Liver (tissue), 9 donors: Measurements from ENCODE around the gene TRDMT1. TPM values are rescaled to one million over a fixed set of nuclear protein-coding genes. Genes with fewer than 3 reads are reported as not detected.

Source experiments
- DNase-seq: peaks from one replicate; pipeline ENCODE4 v3.0.0-alpha.2; 2017; ENCODE audit warnings: low spot score
- H3K27ac ChIP-seq, 2 donors: one replicate each; pipeline ENCODE4 v1.7.0; 2013; ENCODE audit warnings: inconsistent platforms in 2 of 2, low read length in 2 of 2, control low read depth in 1 of 2, low read depth in 1 of 2, mild to moderate bottlenecking in 1 of 2
- H3K27me3 ChIP-seq, 4 donors: one replicate each; pipeline versions ENCODE4 v1.6.1 to v1.7.0; 2013; ENCODE audit warnings: low read length in 3 of 4, inconsistent platforms in 1 of 4, mild to moderate bottlenecking in 1 of 4, moderate library complexity in 1 of 4; ENCODE audit not compliant: control insufficient read depth in 4 of 4, insufficient read depth in 4 of 4
- H3K36me3 ChIP-seq, 4 donors: one replicate each; pipeline versions ENCODE4 v1.6.1 to v1.7.0; 2013; ENCODE audit warnings: low read length in 3 of 4, mild to moderate bottlenecking in 3 of 4, low read depth in 1 of 4, moderate library complexity in 1 of 4; ENCODE audit not compliant: control insufficient read depth in 4 of 4, insufficient read depth in 3 of 4
- H3K4me1 ChIP-seq, 4 donors: one replicate each; pipeline versions ENCODE4 v1.6.1 to v1.7.0; 2013; ENCODE audit warnings: low read length in 3 of 4, mild to moderate bottlenecking in 3 of 4, moderate library complexity in 1 of 4; ENCODE audit not compliant: control insufficient read depth in 4 of 4, insufficient read depth in 4 of 4
- H3K4me3 ChIP-seq, 3 donors: one replicate each; pipeline versions ENCODE4 v1.6.1 to v1.7.0; 2013; ENCODE audit warnings: low read length in 3 of 3, control low read depth in 1 of 3, low read depth in 1 of 3, mild to moderate bottlenecking in 1 of 3
- H3K9ac ChIP-seq, 2 donors: one replicate each; pipeline ENCODE4 v1.7.0; 2013; ENCODE audit warnings: low read length in 2 of 2, mild to moderate bottlenecking in 2 of 2, moderate library complexity in 2 of 2, control low read depth in 1 of 2, low read depth in 1 of 2
- H3K9me3 ChIP-seq, 4 donors: one replicate each; pipeline versions ENCODE4 v1.6.1 to v1.7.0; 2013; ENCODE audit warnings: low read length in 3 of 4; ENCODE audit not compliant: control insufficient read depth in 4 of 4
- CTCF ChIP-seq: fragments of 150-350 bp; IDR thresholded peaks from 2 replicates; pipeline ENCODE4 v1.5.1; 2017; ENCODE audit warnings: improper control_type of control experiment, low read depth, low read length; ENCODE audit not compliant: missing input control
- EGR1 ChIP-seq, 2 donors: IDR thresholded peaks; 2 replicates each; pipeline ENCODE4 v1.6.1; 2016 to 2018; ENCODE audit warnings: antibody characterized with exemption in 2 of 2, low read depth in 2 of 2
- FOXA2 ChIP-seq: IDR thresholded peaks from 2 replicates; pipeline ENCODE4 v1.6.1; 2016; ENCODE audit warnings: antibody characterized with exemption
- GABPA ChIP-seq, 2 donors: IDR thresholded peaks in 1 of 2; conservative IDR thresholded peaks in 1 of 2; 2 replicates each; pipeline ENCODE4 v1.6.1; 2016; ENCODE audit warnings: antibody characterized with exemption in 2 of 2, mild to moderate bottlenecking in 1 of 2, moderate library complexity in 1 of 2
- HNF4G ChIP-seq: IDR thresholded peaks from 2 replicates; pipeline ENCODE4 v1.6.1; 2016; ENCODE audit warnings: antibody characterized with exemption
- MAX ChIP-seq: IDR thresholded peaks from 2 replicates; pipeline ENCODE4 v1.6.1; 2016; ENCODE audit warnings: antibody characterized with exemption
- RAD21 ChIP-seq, 2 donors: IDR thresholded peaks; 2 replicates each; pipeline ENCODE4 v1.6.1; 2016; ENCODE audit warnings: antibody characterized with exemption in 2 of 2, mild to moderate bottlenecking in 2 of 2
- REST ChIP-seq: IDR thresholded peaks from 2 replicates; pipeline ENCODE4 v1.6.1; 2016; ENCODE audit warnings: antibody characterized with exemption, mild to moderate bottlenecking
- RXRA ChIP-seq, 2 donors: IDR thresholded peaks; 2 replicates each; pipeline ENCODE4 v1.6.1; 2017 to 2018; ENCODE audit warnings: antibody characterized with exemption in 2 of 2, mild to moderate bottlenecking in 1 of 2
- SP1 ChIP-seq: IDR thresholded peaks from 2 replicates; pipeline ENCODE4 v1.6.1; 2018; ENCODE audit warnings: antibody characterized with exemption, mild to moderate bottlenecking
- TAF1 ChIP-seq: conservative IDR thresholded peaks from 2 replicates; pipeline ENCODE4 v1.6.1; 2016; ENCODE audit warnings: antibody characterized with exemption, mild to moderate bottlenecking
- YY1 ChIP-seq: IDR thresholded peaks from 2 replicates; pipeline ENCODE4 v1.6.1; 2016; ENCODE audit warnings: antibody characterized with exemption, mild to moderate bottlenecking
- ZBTB33 ChIP-seq: IDR thresholded peaks from 2 replicates; pipeline ENCODE4 v1.6.1; 2016; ENCODE audit warnings: antibody characterized with exemption
- WGBS: extraction: QIAGEN DNeasy Blood & Tissue Kit; methylation state at CpG from one replicate; pipeline ENCODE4 v1.1.7; 2013; 5-methylcytosine and 5-hydroxymethylcytosine counted together
- polyA plus RNA-seq, 2 donors: library from polyadenylated mRNA; stranded (reverse) in 1 of 2; unstranded in 1 of 2; fragments of 200-250 nt in 1 of 2; fragments of >200 nt in 1 of 2; fragmentation: Nextera tagmentation in 1 of 2; extraction: Ambion mirVana in 1 of 2; gene quantifications; one replicate each; pipeline versions ENCODE4 v1.2.1 to v1.2.3, GENCODE V29; 2013 to 2015
- total RNA-seq, 2 donors: library from RNA; depleted of rRNA; stranded (reverse); fragments of >200 nt; gene quantifications; one replicate each; pipeline ENCODE4 v1.2.3, GENCODE V29; 2014
- donor health status: healthy.
- donor health status: healthy.
- donor health status: healthy.
- donor health status: healthy.
- donor health status: healthy.

The TRDMT1 gene
- total and polyA plus RNA-seq, 4 donors, result 0.38 to 2.4 (median 1.1) TPM

GRCh38 chr10:17181751-17182150, 19.7 kb downstream of the TRDMT1 start:
- Histone ChIP-seq H3K27me3 (no peaks in the 10 kb centered on the region), H3K9me3 (no peaks in the 10 kb centered on the region), H3K27ac (no peak overlapping the region), H3K9ac (no peak overlapping the region), H3K36me3 (no peaks in the 10 kb centered on the region), H3K4me3 (no peak overlapping the region), H3K4me1 (no peaks in the 10 kb centered on the region)
- no peak for DNase-seq
- TF ChIP-seq YY1, result no peak
- WGBS, result 83% methylated on average over 3 of the region's 3 CpGs

- Histone ChIP-seq H3K4me1 (no peaks in the 10 kb centered on the region), H3K9me3 (no peaks in the 10 kb centered on the region)
- 95% methylated on average over 5 of the region's 5 CpGs for WGBS
Observed at GRCh38 chr10:17181110-17181509, 20.4 kb downstream of the TRDMT1 start.

GRCh38 chr10:17179002-17179401, 22.5 kb downstream of the TRDMT1 start:
- Histone ChIP-seq H3K9me3 (no peaks in the 10 kb centered on the region), H3K4me3 (no peak overlapping the region), H3K4me1 (no peaks in the 10 kb centered on the region), H3K36me3 (no peaks in the 10 kb centered on the region), H3K9ac (no peak overlapping the region), H3K27ac (no peak overlapping the region), H3K27me3 (no peaks in the 10 kb centered on the region)
- 90% methylated on average over 3 of the region's 3 CpGs for WGBS
- no peak for DNase-seq
- TF ChIP-seq REST (no peak), FOXA2 (no peak), SP1 (no peak), TAF1 (no peak), MAX (no peak), GABPA (IDR thresholded peaks at IDR 0.05 in 1 of 2, conservative IDR thresholded peaks at IDR 0.05 in 1 of 2) (no peak), ZBTB33 (no peak), EGR1 (IDR thresholded peaks at IDR 0.05; ENCODE audit: low read depth in 2 of 2) (no peak), HNF4G (no peak), CTCF (no peak)

More at GRCh38 chr10:17181110-17181509, 20.4 kb downstream of the TRDMT1 start:
- H3K9ac ChIP-seq, result no peak overlapping the region
- H3K4me3 ChIP-seq, result no peak overlapping the region
- no peaks in the 10 kb centered on the region for H3K36me3 ChIP-seq
- TF ChIP-seq HNF4G, result no peak
- no peak for TF ChIP-seq REST
- TF ChIP-seq RAD21 (IDR thresholded peaks at IDR 0.05), result no peak
- no peak for TF ChIP-seq TAF1
- TF ChIP-seq YY1, result no peak
- no peak for TF ChIP-seq RXRA (IDR thresholded peaks at IDR 0.05)
- no peaks in the 10 kb centered on the region for H3K27me3 ChIP-seq
- no peak overlapping the region for H3K27ac ChIP-seq
- DNase-seq, result no peak
